Small intestine (tissue), 7 donors: ENCODE data around the gene ZNF337. TPM values are rescaled to one million over a fixed set of nuclear protein-coding genes. Genes with fewer than 3 reads are reported as not detected.
"Not testable (repeated sequence)": the region's sequence is repeated elsewhere in the genome, so short reads cannot be mapped to it uniquely, and the experiment has no call there.

Source experiments
- DNase-seq, 2 donors: peaks; one replicate each; pipeline versions ENCODE4 v3.0.0 to v3.0.0-alpha.2; 2013
- FAIRE-seq: peaks from 2 replicates; lab custom pipeline; 2012; peaks lifted over from hg19 to GRCh38; lab: Jason Lieb, UNC
- H3K27ac ChIP-seq, 3 donors: one replicate each; pipeline ENCODE4 v1.5.1; 2013; ENCODE audit warnings: low read length in 2 of 3, mild to moderate bottlenecking in 2 of 3, control low read depth in 1 of 3, inconsistent platforms in 1 of 3, low read depth in 1 of 3, moderate library complexity in 1 of 3
- H3K27me3 ChIP-seq, 3 donors: one replicate each; pipeline ENCODE4 v1.6.1; 2013; ENCODE audit warnings: low read length in 3 of 3, inconsistent platforms in 1 of 3; ENCODE audit not compliant: control insufficient read depth in 3 of 3, insufficient read depth in 3 of 3
- H3K36me3 ChIP-seq, 3 donors: one replicate each; pipeline ENCODE4 v1.6.1; 2013; ENCODE audit warnings: low read length in 3 of 3, inconsistent platforms in 1 of 3, low read depth in 1 of 3, mild to moderate bottlenecking in 1 of 3, moderate library complexity in 1 of 3; ENCODE audit not compliant: control insufficient read depth in 3 of 3, insufficient read depth in 2 of 3
- H3K4me1 ChIP-seq, 3 donors: one replicate each; pipeline ENCODE4 v1.6.1; 2013; ENCODE audit warnings: low read length in 2 of 3, inconsistent platforms in 1 of 3, low read depth in 1 of 3, mild to moderate bottlenecking in 1 of 3, moderate library complexity in 1 of 3; ENCODE audit not compliant: control insufficient read depth in 3 of 3, insufficient read depth in 2 of 3
- H3K4me3 ChIP-seq, 3 donors: one replicate each; pipeline ENCODE4 v1.5.1; 2013; ENCODE audit warnings: low read length in 3 of 3, control low read depth in 1 of 3, inconsistent platforms in 1 of 3, low read depth in 1 of 3, mild to moderate bottlenecking in 1 of 3, moderate library complexity in 1 of 3
- H3K9me3 ChIP-seq, 2 donors: one replicate each; pipeline ENCODE4 v1.6.1; 2013; ENCODE audit warnings: low read depth in 1 of 2, low read length in 1 of 2; ENCODE audit not compliant: control insufficient read depth in 2 of 2, insufficient read depth in 1 of 2
- WGBS, 3 donors: extraction: QIAGEN DNeasy Blood & Tissue Kit; methylation state at CpG; one replicate each; pipeline ENCODE4 v1.1.7; 2013; 5-methylcytosine and 5-hydroxymethylcytosine counted together
- polyA plus RNA-seq, 4 donors: library from polyadenylated mRNA; stranded (reverse) in 3 of 4; unstranded in 1 of 4; fragments of 200-250 nt in 3 of 4; fragments of 120-200 nt in 1 of 4; gene quantifications; one replicate each; pipeline versions ENCODE4 v1.2.1 to v1.2.3, GENCODE V29; 2013
- donor health status: healthy with polysubstance abuse.
- donor health status: control.
- donor health status: control.
- donor health status: Bipolar disorder and iron deficiency.
- donor health status: healthy.

ZNF337 gene
- polyA plus RNA-seq, 4 donors = 3.8 to 25.4 (median 6.6) TPM

GRCh38 chr20:25686081-25687067, 10.3 kb downstream of the ZNF337 start:
- Histone ChIP-seq H3K36me3 (peaks cover 0 to 14% (median 0%) of the 10 kb centered on the region in 3 donors), H3K27ac (no peak overlapping the region), H3K4me1 (no peaks in the 10 kb centered on the region), H3K9me3 (no peaks in the 10 kb centered on the region), H3K4me3 (no peak overlapping the region), H3K27me3 (no peaks in the 10 kb centered on the region)
- 67 to 68% (median 68%) methylated on average over 8 of the region's 8 CpGs for WGBS, 3 donors
- DNase-seq (no peak), FAIRE-seq (no peak)

- Histone ChIP-seq H3K27me3 (no peaks in the 10 kb centered on the region), H3K36me3 (peaks cover 0 to 16% (median 2%) of the 10 kb centered on the region in 3 donors), H3K27ac (no peak overlapping the region), H3K4me1 (no peaks in the 10 kb centered on the region), H3K9me3 (no peaks in the 10 kb centered on the region), H3K4me3 (no peak overlapping the region)
- FAIRE-seq (no peak), DNase-seq (no peak)
- 86 to 92% (median 89%) methylated on average over 9 of the region's 9 CpGs for WGBS, 3 donors
These were observed 11.2 kb downstream of the ZNF337 start for GRCh38 chr20:25685276-25686080.

GRCh38 chr20:25683826-25684225, 12.8 kb downstream of the ZNF337 start:
- H3K4me3 ChIP-seq, H3K4me1 ChIP-seq, H3K27me3 ChIP-seq, H3K27ac ChIP-seq, DNase-seq, FAIRE-seq, H3K9me3 ChIP-seq: not testable (repeated sequence)
- peaks cover 0 to 16% (median 2%) of the 10 kb centered on the region in 3 donors for H3K36me3 ChIP-seq
- 91 to 96% (median 96%) methylated on average over 3 of the region's 3 CpGs for WGBS, 3 donors

DNA sequence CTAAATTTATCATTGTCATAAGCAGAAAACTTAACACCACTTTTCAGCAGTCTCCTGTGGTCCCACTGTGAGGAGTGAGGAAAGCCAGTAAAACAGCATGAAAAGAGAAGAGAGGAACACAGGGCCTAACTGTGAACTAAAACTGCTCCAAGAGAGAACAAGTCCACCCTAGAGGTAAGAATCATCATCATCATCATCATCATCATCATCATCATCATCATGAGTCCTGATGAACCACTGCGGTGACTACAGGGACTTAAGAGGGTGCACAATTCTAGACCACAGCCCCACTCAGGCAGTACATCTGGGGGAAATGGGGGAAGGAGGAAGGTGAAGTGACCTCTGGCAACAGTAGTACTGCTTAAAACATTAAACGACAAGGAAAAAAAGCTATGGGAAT, 13.6 kb downstream of the ZNF337 start:
- DNase-seq (no peak), FAIRE-seq (no peak)
- no peaks in the 10 kb centered on the region for H3K27me3 ChIP-seq
- H3K4me1 ChIP-seq = no peaks in the 10 kb centered on the region
- no peaks in the 10 kb centered on the region for H3K9me3 ChIP-seq
- no peak overlapping the region for H3K27ac ChIP-seq
- H3K36me3 ChIP-seq = peaks cover 0 to 21% (median 2%) of the 10 kb centered on the region in 3 donors
- 93 to 98% (median 96%) methylated on average over 2 of the region's 2 CpGs for WGBS, 3 donors
- H3K4me3 ChIP-seq = no peak overlapping the region

GRCh38 chr20:25676164-25676809, 20.4 kb downstream of the ZNF337 start:
- Histone ChIP-seq H3K36me3 (peaks cover 4 to 28% (median 13%) of the 10 kb centered on the region in 3 donors), H3K9me3 (no peaks in the 10 kb centered on the region), H3K4me3 (no peak overlapping the region), H3K4me1 (no peaks in the 10 kb centered on the region), H3K27me3 (no peaks in the 10 kb centered on the region), H3K27ac (no peak overlapping the region)
- no peak for DNase-seq
- WGBS, 3 donors = 93 to 96% (median 94%) methylated on average over 10 of the region's 10 CpGs
- no peak for FAIRE-seq

DNA sequence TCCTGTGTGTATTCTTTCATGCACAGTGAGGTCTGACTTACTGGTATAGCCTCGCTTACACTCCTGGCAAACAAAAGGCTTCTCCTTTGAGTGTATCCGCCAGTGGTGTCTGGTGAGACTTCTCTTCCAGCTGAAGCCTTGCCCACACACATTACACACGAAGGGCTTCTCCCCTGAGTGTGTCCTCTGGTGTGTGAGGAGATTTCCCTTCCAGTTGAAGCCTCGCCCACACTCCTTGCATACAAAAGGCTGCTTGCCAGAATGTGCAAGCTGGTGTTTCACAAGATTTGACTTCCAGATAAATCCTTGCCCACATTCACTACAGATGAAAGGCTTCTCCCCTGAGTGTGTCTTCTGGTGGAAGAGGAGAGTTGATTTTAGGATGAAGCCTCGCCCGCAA, 21.5 kb downstream of the ZNF337 start:
- no peaks in the 10 kb centered on the region for H3K4me1 ChIP-seq
- DNase-seq (no peak), FAIRE-seq (no peak)
- H3K27me3 ChIP-seq = no peaks in the 10 kb centered on the region
- H3K9me3 ChIP-seq = no peaks in the 10 kb centered on the region
- no peak overlapping the region for H3K27ac ChIP-seq
- no peak overlapping the region for H3K4me3 ChIP-seq
- 91 to 93% (median 91%) methylated on average over 6 of the region's 6 CpGs for WGBS, 3 donors
- peaks cover 4 to 25% (median 11%) of the 10 kb centered on the region in 3 donors for H3K36me3 ChIP-seq

DNA sequence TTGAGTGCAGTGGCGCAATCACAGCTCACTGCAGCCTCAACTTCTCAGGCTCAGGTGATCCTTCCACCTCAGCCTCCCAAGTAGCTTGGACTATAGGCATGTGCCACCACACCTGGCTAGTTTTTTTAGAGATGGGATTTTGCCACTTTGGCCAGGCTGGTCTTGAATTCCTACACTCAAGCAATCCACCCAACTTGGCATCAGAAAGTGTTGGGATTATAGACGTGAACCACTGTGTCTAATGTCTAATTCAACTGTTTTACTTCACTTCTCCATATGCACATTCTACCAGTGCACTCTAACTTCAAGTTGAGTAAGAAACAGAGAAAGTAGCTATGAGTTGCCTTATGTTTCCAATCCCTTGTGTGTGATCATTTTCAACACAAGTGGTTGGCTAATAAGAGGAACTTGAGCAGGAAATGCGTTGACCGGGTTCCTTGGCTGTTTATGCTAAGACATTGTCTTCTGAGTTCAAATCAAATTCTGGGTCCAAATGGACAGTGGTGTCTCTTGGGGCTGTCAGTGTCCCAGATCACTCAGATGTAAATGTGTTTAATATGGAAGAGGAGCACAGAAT, 23.9 kb downstream of the ZNF337 start:
- DNase-seq (no peak), FAIRE-seq (no peak)
- Histone ChIP-seq H3K36me3 (peaks cover 4 to 21% (median 11%) of the 10 kb centered on the region in 3 donors), H3K4me3 (no peak overlapping the region), H3K4me1 (no peaks in the 10 kb centered on the region), H3K27ac (no peak overlapping the region), H3K27me3 (no peaks in the 10 kb centered on the region), H3K9me3 (no peaks in the 10 kb centered on the region)
- WGBS, 3 donors = 89 to 98% (median 91%) methylated on average over 4 of the region's 4 CpGs
